Parathyroid adenoma (tissue), 2 donors: ENCODE measurements around the gene CCL3.
"Not testable (repeated sequence)": the region's sequence is repeated elsewhere in the genome, so short reads cannot be mapped to it uniquely, and the experiment has no call there.

Source experiments
- H2AFZ ChIP-seq: fragments of 300-600 bp; sonication (generic); one replicate; pipeline ENCODE4 v1.7.0; 2017; ENCODE audit warnings: antibody characterized with exemption, mild to moderate bottlenecking
- H3K27ac ChIP-seq: fragments of 300-600 bp; sonication (generic); one replicate; pipeline ENCODE4 v1.7.0; 2017
- H3K27me3 ChIP-seq: fragments of 300-600 bp; sonication (generic); one replicate; pipeline ENCODE4 v1.7.0; 2017; ENCODE audit warnings: low read length; ENCODE audit not compliant: control insufficient read depth, insufficient read depth
- H3K36me3 ChIP-seq: fragments of 300-600 bp; sonication (generic); one replicate; pipeline ENCODE4 v1.7.0; 2017; ENCODE audit warnings: low read length; ENCODE audit not compliant: control insufficient read depth, insufficient read depth
- H3K4me1 ChIP-seq: fragments of 300-600 bp; sonication (generic); one replicate; pipeline ENCODE4 v1.7.0; 2017; ENCODE audit warnings: control low read depth
- H3K4me2 ChIP-seq: fragments of 300-600 bp; sonication (generic); one replicate; pipeline ENCODE4 v1.7.0; 2017; ENCODE audit warnings: low read length
- H3K4me3 ChIP-seq: fragments of 300-600 bp; sonication (generic); one replicate; pipeline ENCODE4 v1.7.0; 2017; ENCODE audit warnings: low read depth, low read length
- H3K79me2 ChIP-seq: fragments of 300-600 bp; sonication (generic); one replicate; pipeline ENCODE4 v1.7.0; 2017; ENCODE audit warnings: control low read depth
- H3K9ac ChIP-seq: fragments of 300-600 bp; sonication (generic); one replicate; pipeline ENCODE4 v1.7.0; 2017; ENCODE audit warnings: mild to moderate bottlenecking
- H3K9me3 ChIP-seq: fragments of 300-600 bp; sonication (generic); one replicate; pipeline ENCODE4 v1.7.0; 2017; ENCODE audit warnings: low read length; ENCODE audit not compliant: control insufficient read depth
- CTCF ChIP-seq: fragments of 300-600 bp; sonication (generic); IDR thresholded peaks from one replicate; pipeline ENCODE4 v1.7.0; 2017; ENCODE audit warnings: antibody characterized with exemption, mild to moderate bottlenecking
- donor health status: primary hyperparathyroidism.

CCL3 gene

GRCh38 chr17:36089339-36089865, 541 bp downstream of the CCL3 start:
- no peaks in the 10 kb centered on the region for H3K36me3 ChIP-seq
- no peak overlapping the region for H3K4me3 ChIP-seq
- H3K27ac ChIP-seq: no peak overlapping the region
- H3K4me1 ChIP-seq: no peaks in the 10 kb centered on the region
- H3K27me3 ChIP-seq: no peaks in the 10 kb centered on the region
- H3K9me3 ChIP-seq: no peaks in the 10 kb centered on the region
- H3K4me2 ChIP-seq: no peak overlapping the region
- H2AFZ ChIP-seq: no peak overlapping the region
- H3K9ac ChIP-seq: no peak overlapping the region
- no peak for TF ChIP-seq CTCF
- H3K79me2 ChIP-seq: no peaks in the 10 kb centered on the region

GRCh38 chr17:36088670-36089338, 1.1 kb downstream of the CCL3 start:
- H3K9ac ChIP-seq: no peak overlapping the region
- no peak overlapping the region for H2AFZ ChIP-seq
- no peaks in the 10 kb centered on the region for H3K27me3 ChIP-seq
- no peaks in the 10 kb centered on the region for H3K36me3 ChIP-seq
- H3K79me2 ChIP-seq: no peaks in the 10 kb centered on the region
- no peak for TF ChIP-seq CTCF
- H3K9me3 ChIP-seq: no peaks in the 10 kb centered on the region
- H3K4me3 ChIP-seq: no peak overlapping the region
- H3K27ac ChIP-seq: no peak overlapping the region
- no peaks in the 10 kb centered on the region for H3K4me1 ChIP-seq
- no peak overlapping the region for H3K4me2 ChIP-seq

DNA sequence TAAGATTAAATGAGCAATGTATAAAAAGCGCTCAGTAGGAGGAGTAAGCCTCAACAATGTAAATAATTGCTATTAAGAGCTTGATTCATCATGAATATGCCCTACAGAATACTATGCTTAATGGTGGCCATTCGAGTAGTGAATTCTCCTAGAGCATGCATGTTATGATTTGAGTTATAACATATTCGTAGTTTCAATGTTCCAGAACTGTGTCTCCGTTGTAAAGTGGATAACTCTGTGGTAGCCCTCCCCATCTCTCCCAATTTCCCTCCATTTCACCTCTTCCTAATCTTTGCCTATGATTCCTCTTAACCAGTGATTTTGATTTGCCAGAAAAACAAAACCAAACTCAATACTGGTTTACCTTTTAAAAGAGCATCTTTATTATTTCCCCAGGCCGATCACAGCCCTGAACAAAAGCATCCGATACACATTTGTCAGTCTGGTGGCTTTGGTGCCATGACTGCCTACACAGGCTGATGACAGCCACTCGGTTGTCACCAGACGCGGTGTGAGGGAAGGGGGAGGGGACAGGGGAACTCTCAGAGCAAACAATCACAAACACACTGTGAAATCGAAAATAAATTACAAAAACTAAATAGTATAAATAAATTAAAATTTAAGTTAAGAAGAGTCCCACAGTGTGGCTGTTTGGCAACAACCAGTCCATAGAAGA, 1.9 kb downstream of the CCL3 start:
- H3K36me3 ChIP-seq, H3K9ac ChIP-seq, H3K4me2 ChIP-seq, H3K27me3 ChIP-seq, H2AFZ ChIP-seq, H3K4me1 ChIP-seq, H3K79me2 ChIP-seq, H3K9me3 ChIP-seq, H3K4me3 ChIP-seq, H3K27ac ChIP-seq: not testable (repeated sequence)

DNA sequence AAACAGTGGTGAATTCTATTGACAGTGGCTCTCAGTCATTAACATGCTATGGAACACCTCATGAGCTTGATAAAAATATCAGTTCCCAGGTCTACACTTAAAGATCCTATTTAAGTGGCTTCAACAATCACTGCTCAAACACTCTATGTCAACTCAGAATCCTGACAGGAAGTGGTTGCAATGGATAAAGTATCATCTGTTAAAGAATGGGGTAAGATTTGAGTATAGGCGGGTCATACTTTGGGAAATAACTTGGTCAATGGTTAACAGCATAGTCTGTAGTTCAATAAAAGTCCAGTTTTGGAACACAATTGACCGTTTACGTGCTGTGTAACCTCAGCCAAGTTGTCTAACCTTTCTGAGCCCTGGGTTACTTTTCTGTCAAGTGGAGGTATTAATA, 2.5 kb downstream of the CCL3 start:
- not testable (repeated sequence) for H3K9ac ChIP-seq, H2AFZ ChIP-seq, H3K79me2 ChIP-seq, H3K4me2 ChIP-seq, H3K4me1 ChIP-seq, H3K4me3 ChIP-seq, H3K9me3 ChIP-seq, H3K36me3 ChIP-seq, H3K27ac ChIP-seq, H3K27me3 ChIP-seq

DNA sequence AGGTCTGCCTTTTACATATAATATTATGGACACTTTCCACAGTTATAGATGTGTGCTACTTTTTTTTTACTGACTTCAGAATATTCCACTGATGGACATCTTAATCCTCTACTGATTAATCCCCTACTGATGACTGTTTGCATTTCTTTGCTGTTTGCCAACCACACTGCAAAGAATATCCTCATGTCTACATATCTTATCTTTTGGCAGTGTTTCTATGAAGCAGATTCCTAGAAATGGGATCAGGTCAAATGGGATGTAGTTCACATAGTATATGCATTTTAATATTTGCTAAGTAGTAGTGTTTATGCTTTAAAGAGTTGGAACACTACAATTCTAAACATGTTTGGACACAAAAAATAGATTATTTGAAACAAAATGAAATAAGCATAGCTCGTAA, 3.2 kb downstream of the CCL3 start:
- Histone ChIP-seq H3K79me2 (no peaks in the 10 kb centered on the region), H3K27me3 (no peaks in the 10 kb centered on the region), H3K4me2 (no peak overlapping the region), H3K9me3 (no peaks in the 10 kb centered on the region), H3K36me3 (no peaks in the 10 kb centered on the region), H3K4me1 (no peaks in the 10 kb centered on the region), H3K9ac (no peak overlapping the region), H3K4me3 (no peak overlapping the region), H2AFZ (no peak overlapping the region), H3K27ac (no peak overlapping the region)
- no peak for TF ChIP-seq CTCF
